A549 treated with Hydrocortisone at 1 μM for 4 hours (cell line): ENCODE measurements around the gene IPO11. TPM values are rescaled to one million over a fixed set of nuclear protein-coding genes. Genes with fewer than 3 reads are reported as not detected.

ENCODE experiments used
- total RNA-seq: library from RNA; stranded (reverse); fragments of 200-300 nt; extraction: Qiagen RNA extraction; gene quantifications from 5 replicates; pipeline ENCODE4 v1.2.3, GENCODE V29; 2022

Gene IPO11
- total RNA-seq: 14.3 to 17.9 TPM (median 16.0 TPM) in 5 replicates

GRCh38 chr5:62412549-62413329 is at the start of gene IPO11:
Gene IPO11 (plus strand): TSS chr5:62412763. CDS start chr5:62437280, 24,517 bp downstream.

GRCh38 chr5:62403411-62404250 is 8.9 kb upstream of the IPO11 start, which contains the start of gene DIMT1:
Gene DIMT1 (minus strand): TSS chr5:62403905. CDS start chr5:62403772, 133 bp downstream.

GRCh38 chr5:62578540-62578939 is 166.0 kb downstream of the IPO11 start, which contains the start of gene LRRC70:
Gene LRRC70 (plus strand): TSS chr5:62578819. CDS start chr5:62579439, 620 bp downstream.

Other genes starting within 250 kb of the IPO11 start
- gene KIF2A, start 106.6 kb upstream of the IPO11 start, total RNA-seq: 27.7 to 51.8 TPM (median 34.9 TPM) in 5 replicates
- gene DIMT1, start 8.9 kb upstream of the IPO11 start, total RNA-seq: 38.3 to 49.3 TPM (median 38.7 TPM) in 5 replicates
- 0.08 to 0.22 TPM (median 0.15 TPM) in 3 of 5 replicates, not detected in the others for gene LRRC70, start 166.1 kb downstream of the IPO11 start, total RNA-seq